ENCODE measurements around the gene SCGB1C1. TPM values are rescaled to one million over a fixed set of nuclear protein-coding genes. Genes with fewer than 3 reads are reported as not detected.

Gene SCGB1C1
- total and polyA plus RNA-seq, 2 of the 8 experiments (the other 6 are each of a cell fraction or from before 2014, with no cell fraction given), result not detected

DNA sequence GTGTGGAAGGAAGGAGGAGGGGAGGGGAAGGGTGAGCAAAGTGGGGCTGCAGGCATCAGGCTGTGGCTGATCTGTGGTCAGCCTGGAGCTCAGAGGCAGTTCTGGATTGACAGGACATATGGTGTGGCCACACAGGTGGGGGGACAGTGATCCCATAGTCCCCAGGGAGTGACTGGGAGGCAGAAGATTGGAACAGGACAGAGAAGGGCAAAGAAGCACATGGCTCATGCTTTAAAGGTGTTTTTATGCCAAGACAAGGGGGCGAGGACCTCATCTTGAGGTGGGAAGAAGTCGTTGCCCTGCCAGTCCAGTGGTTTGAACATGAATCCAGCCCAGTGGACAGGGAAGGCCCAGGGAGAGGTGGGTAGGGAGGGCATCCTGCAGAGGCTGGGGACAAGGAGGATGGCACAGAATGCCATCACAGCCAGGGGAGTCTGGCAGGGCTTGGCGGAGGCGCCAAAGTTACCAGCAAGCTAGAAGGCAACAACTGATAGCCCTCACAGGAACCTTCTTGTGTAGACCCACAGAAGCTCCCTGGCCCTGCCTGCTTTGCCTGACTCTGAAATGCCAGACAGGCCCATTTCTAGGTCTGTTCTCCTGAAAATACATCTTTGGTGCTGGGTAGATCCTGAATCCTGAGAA is 11.2 kb downstream of the SCGB1C1 start (continued):
- TF ChIP-seq BACH1 (IDR thresholded peaks at IDR 0.05; ENCODE audit: low read length) (no peak), RAD21 (IDR thresholded peaks at IDR 0.05 in 1 of 2, conservative IDR thresholded peaks at IDR 0.05 in 1 of 2; ENCODE audit: low read depth in 2 of 2, low read length in 2 of 2) (no peak), ASH2L (IDR thresholded peaks at IDR 0.05; ENCODE audit: low read length) (no peak), CTBP2 (IDR thresholded peaks at IDR 0.05; ENCODE audit: borderline replicate concordance, insufficient read depth, insufficient read length, low read length) (no peak)
- TF ChIP-seq, protein P1, sequence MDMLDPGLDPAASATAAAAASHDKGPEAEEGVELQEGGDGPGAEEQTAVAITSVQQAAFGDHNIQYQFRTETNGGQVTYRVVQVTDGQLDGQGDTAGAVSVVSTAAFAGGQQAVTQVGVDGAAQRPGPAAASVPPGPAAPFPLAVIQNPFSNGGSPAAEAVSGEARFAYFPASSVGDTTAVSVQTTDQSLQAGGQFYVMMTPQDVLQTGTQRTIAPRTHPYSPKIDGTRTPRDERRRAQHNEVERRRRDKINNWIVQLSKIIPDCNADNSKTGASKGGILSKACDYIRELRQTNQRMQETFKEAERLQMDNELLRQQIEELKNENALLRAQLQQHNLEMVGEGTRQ (IDR thresholded peaks at IDR 0.05; ENCODE audit: low read length), result no peak

Data from H1 (cell line).